Natural killer cell (primary cell): Measurements from ENCODE around the gene DPRX. TPM values are rescaled to one million over a fixed set of nuclear protein-coding genes. Genes with fewer than 3 reads are reported as not detected.

Experiments used
- ATAC-seq, 3 donors: fragments of 150-1000 bp in 2 of 3; fragments of 200-7000 bp in 1 of 3; cut with Tn5 transposase; 1 replicate in 1 of 3; 2 replicates in 2 of 3; pipeline ENCODE4 v1.10.0; 2021; ENCODE audit warnings: mild to moderate bottlenecking in 2 of 3, moderate library complexity in 2 of 3
- DNase-seq, 2 donors: peaks; one replicate each; pipeline versions ENCODE4 v3.0.0 to v3.0.0-alpha.2; 2013 to 2021; ENCODE audit warnings: mixed read lengths in 1 of 2
- H3K27ac ChIP-seq: one replicate; pipeline ENCODE4 v1.5.1; 2013; ENCODE audit warnings: mild to moderate bottlenecking, low read length
- H3K27me3 ChIP-seq: one replicate; pipeline ENCODE4 v1.6.1; 2013; ENCODE audit warnings: low read length; ENCODE audit not compliant: control insufficient read depth, insufficient read depth
- H3K36me3 ChIP-seq: one replicate; pipeline ENCODE4 v1.6.1; 2013; ENCODE audit warnings: low read length; ENCODE audit not compliant: control insufficient read depth, insufficient read depth
- H3K4me1 ChIP-seq: one replicate; pipeline ENCODE4 v1.6.1; 2013; ENCODE audit warnings: low read length; ENCODE audit not compliant: control insufficient read depth, insufficient read depth
- H3K4me3 ChIP-seq: one replicate; pipeline ENCODE4 v1.5.1; 2013; ENCODE audit warnings: low read length
- H3K9me3 ChIP-seq: one replicate; pipeline ENCODE4 v1.6.1; 2013; ENCODE audit warnings: low read length; ENCODE audit not compliant: control insufficient read depth, insufficient read depth
- H3K27ac Mint-ChIP-seq, 2 donors: one replicate each; pipeline ENCODE4 v1.8.0; 2022; ENCODE audit warnings: mild to moderate bottlenecking in 2 of 2, mixed read lengths in 2 of 2, moderate library complexity in 1 of 2
- H3K27me3 Mint-ChIP-seq, 2 donors: one replicate each; pipeline ENCODE4 v1.8.0; 2022; ENCODE audit warnings: low read depth in 2 of 2, mixed read lengths in 2 of 2
- H3K36me3 Mint-ChIP-seq: one replicate; pipeline ENCODE4 v1.8.0; 2022; ENCODE audit warnings: mixed read lengths
- H3K4me1 Mint-ChIP-seq, 2 donors: one replicate each; pipeline ENCODE4 v1.8.0; 2022; ENCODE audit warnings: mixed read lengths in 2 of 2
- H3K4me3 Mint-ChIP-seq: one replicate; pipeline ENCODE4 v1.8.0; 2022; ENCODE audit warnings: mild to moderate bottlenecking, moderate library complexity, mixed read lengths
- H3K9me3 Mint-ChIP-seq, 2 donors: one replicate each; pipeline ENCODE4 v1.8.0; 2022; ENCODE audit warnings: mixed read lengths in 2 of 2
- WGBS: methylation state at CpG from one replicate; pipeline ENCODE4 v1.1.7; 2013; ENCODE audit warnings: missing lambda C conversion rate; ENCODE audit not compliant: insufficient coverage; 5-methylcytosine and 5-hydroxymethylcytosine counted together
- intact Hi-C: fragments of 100-400 bp; cut with micrococcal nuclease; formaldehyde crosslinking; loops from one replicate; pipeline ENCODE4 v1.14.2; 2022
- total RNA-seq, 4 donors: library from RNA; stranded (reverse); fragments of 120-200 nt in 1 of 4; gene quantifications; one replicate each; pipeline versions ENCODE4 v1.2.3 to v1.2.4, GENCODE V29; 2013 to 2022
- TF ChIP-seq, protein P1 (sequence below): fragments of 200-600 bp; IDR thresholded peaks from one replicate; pipeline ENCODE4 v1.8.0; 2022; ENCODE audit warnings: antibody characterized with exemption

Gene DPRX
- total RNA-seq, 3 donors from 2014 or later (not counting 1 experiment from before 2014, with no cell fraction given) = not detected

GRCh38 chr19:53595510-53595867 is 36.3 kb upstream of the DPRX start:
- Mint-ChIP-seq H3K4me3 (no peak overlapping the region), H3K27ac (no peak overlapping the region), H3K36me3 (no peaks in the 10 kb centered on the region), H3K4me1 (no peaks in the 10 kb centered on the region), H3K27me3 (no peaks in the 10 kb centered on the region), H3K9me3 (no peaks in the 10 kb centered on the region)
- H3K27me3 ChIP-seq = no peaks in the 10 kb centered on the region
- TF ChIP-seq, protein P1, sequence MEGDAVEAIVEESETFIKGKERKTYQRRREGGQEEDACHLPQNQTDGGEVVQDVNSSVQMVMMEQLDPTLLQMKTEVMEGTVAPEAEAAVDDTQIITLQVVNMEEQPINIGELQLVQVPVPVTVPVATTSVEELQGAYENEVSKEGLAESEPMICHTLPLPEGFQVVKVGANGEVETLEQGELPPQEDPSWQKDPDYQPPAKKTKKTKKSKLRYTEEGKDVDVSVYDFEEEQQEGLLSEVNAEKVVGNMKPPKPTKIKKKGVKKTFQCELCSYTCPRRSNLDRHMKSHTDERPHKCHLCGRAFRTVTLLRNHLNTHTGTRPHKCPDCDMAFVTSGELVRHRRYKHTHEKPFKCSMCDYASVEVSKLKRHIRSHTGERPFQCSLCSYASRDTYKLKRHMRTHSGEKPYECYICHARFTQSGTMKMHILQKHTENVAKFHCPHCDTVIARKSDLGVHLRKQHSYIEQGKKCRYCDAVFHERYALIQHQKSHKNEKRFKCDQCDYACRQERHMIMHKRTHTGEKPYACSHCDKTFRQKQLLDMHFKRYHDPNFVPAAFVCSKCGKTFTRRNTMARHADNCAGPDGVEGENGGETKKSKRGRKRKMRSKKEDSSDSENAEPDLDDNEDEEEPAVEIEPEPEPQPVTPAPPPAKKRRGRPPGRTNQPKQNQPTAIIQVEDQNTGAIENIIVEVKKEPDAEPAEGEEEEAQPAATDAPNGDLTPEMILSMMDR = no peak
- ATAC-seq (no peak), DNase-seq (no peak)
- intact Hi-C loops = no loop called here
- H3K27ac ChIP-seq = no peak overlapping the region
- 86% methylated on average over 9 of the region's 9 CpGs for WGBS
- H3K4me1 ChIP-seq = no peaks in the 10 kb centered on the region
- H3K9me3 ChIP-seq = no peaks in the 10 kb centered on the region
- no peak overlapping the region for H3K4me3 ChIP-seq
- H3K36me3 ChIP-seq = no peaks in the 10 kb centered on the region

GRCh38 chr19:53596056-53596455 is 35.7 kb upstream of the DPRX start:
- H3K27me3 Mint-ChIP-seq = no peaks in the 10 kb centered on the region
- no peaks in the 10 kb centered on the region for H3K36me3 Mint-ChIP-seq
- TF ChIP-seq, protein P1 = no peak
- no peak overlapping the region for H3K4me3 ChIP-seq
- H3K36me3 ChIP-seq = no peaks in the 10 kb centered on the region
- H3K27ac Mint-ChIP-seq = no peak overlapping the region
- no peaks in the 10 kb centered on the region for H3K4me1 Mint-ChIP-seq
- intact Hi-C loops = no loop called here
- no peaks in the 10 kb centered on the region for H3K27me3 ChIP-seq
- no peaks in the 10 kb centered on the region for H3K9me3 ChIP-seq
- H3K27ac ChIP-seq = no peak overlapping the region
- ATAC-seq = no peak
- WGBS = 98% methylated on average over 7 of the region's 9 CpGs
- no peaks in the 10 kb centered on the region for H3K4me1 ChIP-seq
- DNase-seq = no peak
- H3K4me3 Mint-ChIP-seq = no peak overlapping the region
- no peaks in the 10 kb centered on the region for H3K9me3 Mint-ChIP-seq

DNA sequence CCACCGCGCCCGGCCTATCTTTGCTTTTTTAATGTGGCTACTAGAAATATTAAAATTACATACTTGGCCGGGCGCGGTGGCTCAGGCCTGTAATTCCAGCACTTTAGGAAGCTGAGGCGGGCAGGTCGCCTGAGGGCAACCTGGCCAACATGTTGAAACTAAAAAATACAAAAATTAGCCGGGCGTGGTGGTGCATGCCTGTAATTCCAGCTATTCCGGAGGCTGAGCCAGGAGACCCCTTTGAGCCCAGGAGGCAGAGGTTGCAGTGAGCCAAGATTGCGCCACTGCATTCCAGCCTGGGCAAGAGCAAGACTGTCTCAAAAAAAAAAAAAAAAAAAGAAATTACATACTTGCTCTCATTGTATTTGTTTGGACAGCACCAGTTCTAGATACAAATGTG is 34.8 kb upstream of the DPRX start:
- 90% methylated on average over 12 of the region's 12 CpGs for WGBS

DNA sequence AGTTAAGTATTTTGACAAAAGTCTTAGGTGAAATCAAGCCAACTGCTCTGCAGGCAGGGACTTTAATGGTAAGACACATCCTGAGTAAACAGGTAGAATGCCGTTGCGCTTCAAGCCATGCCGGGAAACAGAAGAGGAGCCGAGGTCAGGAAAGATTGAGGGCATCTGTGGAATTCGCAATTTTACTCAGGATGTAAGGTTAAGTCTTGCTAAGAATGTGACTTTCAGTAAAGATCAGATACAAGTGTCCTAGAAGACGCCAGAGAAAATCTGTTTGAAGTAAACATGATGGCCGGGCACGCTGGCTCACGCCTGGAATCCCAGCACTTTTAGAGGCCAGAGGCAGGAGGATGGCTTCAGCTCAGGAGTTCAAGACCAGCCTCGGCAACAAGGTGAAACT is 33.4 kb upstream of the DPRX start:
- H3K27ac ChIP-seq = no peak overlapping the region
- 94% methylated on average over 10 of the region's 10 CpGs for WGBS
- TF ChIP-seq, protein P1 = no peak
- DNase-seq (no peak), ATAC-seq (no peak)
- no peak overlapping the region for H3K4me3 Mint-ChIP-seq
- H3K9me3 Mint-ChIP-seq = no peaks in the 10 kb centered on the region
- no peaks in the 10 kb centered on the region for H3K9me3 ChIP-seq
- no peaks in the 10 kb centered on the region for H3K36me3 ChIP-seq
- H3K27ac Mint-ChIP-seq = no peak overlapping the region
- intact Hi-C loops = no loop called here
- H3K27me3 ChIP-seq = no peaks in the 10 kb centered on the region
- no peaks in the 10 kb centered on the region for H3K4me1 ChIP-seq
- H3K4me1 Mint-ChIP-seq = no peaks in the 10 kb centered on the region
- H3K27me3 Mint-ChIP-seq = peaks cover 0 to 2% of the 10 kb centered on the region in 2 donors
- H3K4me3 ChIP-seq = no peak overlapping the region
- H3K36me3 Mint-ChIP-seq = no peaks in the 10 kb centered on the region

More for the DNA sequence above, 34.8 kb upstream of the DPRX start:
- H3K4me3 ChIP-seq = no peak overlapping the region
- H3K27me3 Mint-ChIP-seq = peaks cover 0 to 2% of the 10 kb centered on the region in 2 donors
- no peaks in the 10 kb centered on the region for H3K36me3 Mint-ChIP-seq
- no peak overlapping the region for H3K4me3 Mint-ChIP-seq
- no peak overlapping the region for H3K27ac Mint-ChIP-seq
- DNase-seq (no peak), ATAC-seq (no peak)
- TF ChIP-seq, protein P1 = no peak
- H3K9me3 Mint-ChIP-seq = no peaks in the 10 kb centered on the region
- H3K4me1 Mint-ChIP-seq = no peaks in the 10 kb centered on the region
- no peaks in the 10 kb centered on the region for H3K27me3 ChIP-seq
- intact Hi-C loops = no loop called here
- no peak overlapping the region for H3K27ac ChIP-seq
- no peaks in the 10 kb centered on the region for H3K9me3 ChIP-seq
- H3K36me3 ChIP-seq = no peaks in the 10 kb centered on the region
- no peaks in the 10 kb centered on the region for H3K4me1 ChIP-seq
